ENCODE results near the gene KDM5C. TPM values are rescaled to one million over a fixed set of nuclear protein-coding genes. Genes with fewer than 3 reads are reported as not detected.

KDM5C gene
- total and polyA plus RNA-seq, 9 of the 15 experiments (the other 6 are each of a cell fraction or from before 2014, with no cell fraction given), result 0.62 to 136 (median 52.4) TPM

DNA sequence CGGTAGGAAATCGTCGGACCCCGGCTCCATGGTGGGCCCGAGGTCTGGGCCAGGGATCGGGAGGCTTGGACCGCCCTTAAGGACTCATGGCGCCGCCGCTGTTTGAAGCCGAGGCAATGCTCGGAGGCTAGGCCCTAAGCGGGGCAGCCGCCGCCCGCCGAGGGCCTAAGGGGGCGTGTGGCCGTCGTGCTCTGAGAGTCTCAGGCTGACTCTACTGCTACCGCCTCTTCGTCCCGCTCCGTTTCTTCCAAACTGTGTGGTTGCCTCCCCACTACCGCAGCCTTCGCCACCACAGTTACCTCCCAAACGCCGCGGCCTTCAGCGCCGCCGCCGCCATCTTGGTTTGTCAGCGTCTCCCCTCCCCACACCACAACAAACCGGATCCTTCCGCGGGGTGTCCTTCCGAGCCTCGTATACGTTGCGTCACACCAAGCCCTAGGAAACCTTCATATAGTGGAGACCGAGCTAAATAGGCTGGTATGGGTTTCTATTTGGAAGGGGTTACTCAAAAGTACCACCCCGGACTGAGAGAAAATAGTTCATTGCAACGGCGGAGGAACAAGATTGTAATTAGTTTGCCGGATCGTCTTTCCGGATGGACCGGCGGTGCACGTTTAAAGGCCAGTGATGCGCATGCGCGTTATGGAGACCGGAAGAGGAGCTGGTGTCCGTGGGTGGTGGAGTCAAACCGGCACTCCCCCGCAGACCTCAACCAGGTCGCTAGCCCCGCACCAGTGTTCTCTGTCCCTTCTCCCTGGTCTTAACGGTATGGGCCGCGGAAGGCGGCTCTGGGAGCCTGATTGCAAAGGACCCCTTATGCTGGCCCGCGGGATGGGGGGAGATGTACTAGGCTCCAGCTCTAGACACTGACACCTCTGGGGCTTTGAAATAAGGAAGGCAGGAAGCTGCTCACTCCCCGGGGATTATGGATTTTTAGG, at the start of gene KDM5C (continued):
- TF ChIP-seq, protein P1, sequence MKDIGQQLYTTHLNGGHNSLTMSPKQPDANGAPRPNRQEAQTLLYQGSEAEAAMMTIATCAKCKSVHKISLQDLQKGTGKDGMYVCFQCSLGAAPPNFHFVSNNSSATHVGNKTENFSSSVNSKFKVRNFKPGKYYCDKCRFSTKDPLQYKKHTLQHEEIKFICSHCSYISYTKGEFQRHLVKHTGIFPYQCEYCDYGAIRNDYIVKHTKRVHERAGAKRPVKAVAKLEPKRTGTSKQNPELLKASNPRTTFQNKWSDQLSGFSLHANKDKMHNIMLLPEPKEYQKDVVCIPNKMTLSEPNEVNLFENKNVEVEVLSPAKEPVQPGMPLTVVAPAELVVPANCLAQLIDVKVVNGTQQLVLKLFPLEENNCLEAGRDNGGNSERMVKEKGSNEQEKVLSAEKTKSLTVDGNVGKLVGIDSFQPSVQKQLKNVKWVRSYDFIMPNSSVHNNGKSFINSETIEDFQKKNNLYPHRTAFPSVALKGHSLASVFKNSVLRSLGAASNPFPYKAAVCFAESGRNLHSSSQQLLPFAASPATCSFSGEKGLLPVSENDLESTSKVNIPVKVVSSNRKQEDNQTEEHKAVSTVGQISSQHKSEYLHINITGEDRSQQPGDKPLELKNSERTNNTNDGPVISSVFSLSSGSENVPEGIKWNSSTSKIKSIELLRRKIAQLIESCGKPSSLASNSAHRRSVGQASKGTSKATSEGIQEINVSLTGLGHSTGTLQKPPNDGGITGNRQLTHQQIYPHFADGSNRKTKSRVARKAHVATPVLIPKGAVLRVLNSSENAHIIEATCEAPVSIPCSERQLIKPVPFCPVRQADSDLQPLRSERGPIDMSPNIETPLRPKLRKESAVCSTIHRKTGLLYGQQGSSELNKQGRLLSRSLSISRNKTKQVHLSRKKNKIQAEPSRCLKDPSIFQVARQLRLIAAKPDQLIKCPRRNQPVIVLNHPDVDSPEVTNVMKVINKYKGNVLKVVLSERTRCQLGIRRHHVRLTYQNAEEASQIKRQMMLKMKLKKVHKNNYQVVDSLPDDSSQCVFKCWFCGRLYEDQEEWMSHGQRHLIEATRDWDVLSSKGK (CRISPR knock-in tag; IDR thresholded peaks at IDR 0.05), result no peak
- TF ChIP-seq ARNT (IDR thresholded peaks at IDR 0.05), result peak; percentile 96
- TF ChIP-seq FOSL1 (tag; conservative IDR thresholded peaks at IDR 0.05), result 0 out of 2 replicates have a peak, but pooled peaks have one; percentile 27
- no peak for TF ChIP-seq MYNN (IDR thresholded peaks at IDR 0.05)
- no peak for TF ChIP-seq MYNN (CRISPR knock-in tag; IDR thresholded peaks at IDR 0.05)
- peak; percentile 78; the same call in 1 of the 2 replicates for TF ChIP-seq XRCC5 (IDR thresholded peaks at IDR 0.05; ENCODE audit: low read depth, low read length)
- TF ChIP-seq, protein P2, sequence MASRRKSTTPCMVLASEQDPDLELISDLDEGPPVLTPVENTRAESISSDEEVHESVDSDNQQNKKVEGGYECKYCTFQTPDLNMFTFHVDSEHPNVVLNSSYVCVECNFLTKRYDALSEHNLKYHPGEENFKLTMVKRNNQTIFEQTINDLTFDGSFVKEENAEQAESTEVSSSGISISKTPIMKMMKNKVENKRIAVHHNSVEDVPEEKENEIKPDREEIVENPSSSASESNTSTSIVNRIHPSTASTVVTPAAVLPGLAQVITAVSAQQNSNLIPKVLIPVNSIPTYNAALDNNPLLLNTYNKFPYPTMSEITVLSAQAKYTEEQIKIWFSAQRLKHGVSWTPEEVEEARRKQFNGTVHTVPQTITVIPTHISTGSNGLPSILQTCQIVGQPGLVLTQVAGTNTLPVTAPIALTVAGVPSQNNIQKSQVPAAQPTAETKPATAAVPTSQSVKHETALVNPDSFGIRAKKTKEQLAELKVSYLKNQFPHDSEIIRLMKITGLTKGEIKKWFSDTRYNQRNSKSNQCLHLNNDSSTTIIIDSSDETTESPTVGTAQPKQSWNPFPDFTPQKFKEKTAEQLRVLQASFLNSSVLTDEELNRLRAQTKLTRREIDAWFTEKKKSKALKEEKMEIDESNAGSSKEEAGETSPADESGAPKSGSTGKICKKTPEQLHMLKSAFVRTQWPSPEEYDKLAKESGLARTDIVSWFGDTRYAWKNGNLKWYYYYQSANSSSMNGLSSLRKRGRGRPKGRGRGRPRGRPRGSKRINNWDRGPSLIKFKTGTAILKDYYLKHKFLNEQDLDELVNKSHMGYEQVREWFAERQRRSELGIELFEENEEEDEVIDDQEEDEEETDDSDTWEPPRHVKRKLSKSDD (conservative IDR thresholded peaks at IDR 0.05; ENCODE audit: low read length), result no peak
- TF ChIP-seq CXXC5 (CRISPR knock-in tag; IDR thresholded peaks at IDR 0.05), result peak; percentile 83
- TF ChIP-seq, protein P3, sequence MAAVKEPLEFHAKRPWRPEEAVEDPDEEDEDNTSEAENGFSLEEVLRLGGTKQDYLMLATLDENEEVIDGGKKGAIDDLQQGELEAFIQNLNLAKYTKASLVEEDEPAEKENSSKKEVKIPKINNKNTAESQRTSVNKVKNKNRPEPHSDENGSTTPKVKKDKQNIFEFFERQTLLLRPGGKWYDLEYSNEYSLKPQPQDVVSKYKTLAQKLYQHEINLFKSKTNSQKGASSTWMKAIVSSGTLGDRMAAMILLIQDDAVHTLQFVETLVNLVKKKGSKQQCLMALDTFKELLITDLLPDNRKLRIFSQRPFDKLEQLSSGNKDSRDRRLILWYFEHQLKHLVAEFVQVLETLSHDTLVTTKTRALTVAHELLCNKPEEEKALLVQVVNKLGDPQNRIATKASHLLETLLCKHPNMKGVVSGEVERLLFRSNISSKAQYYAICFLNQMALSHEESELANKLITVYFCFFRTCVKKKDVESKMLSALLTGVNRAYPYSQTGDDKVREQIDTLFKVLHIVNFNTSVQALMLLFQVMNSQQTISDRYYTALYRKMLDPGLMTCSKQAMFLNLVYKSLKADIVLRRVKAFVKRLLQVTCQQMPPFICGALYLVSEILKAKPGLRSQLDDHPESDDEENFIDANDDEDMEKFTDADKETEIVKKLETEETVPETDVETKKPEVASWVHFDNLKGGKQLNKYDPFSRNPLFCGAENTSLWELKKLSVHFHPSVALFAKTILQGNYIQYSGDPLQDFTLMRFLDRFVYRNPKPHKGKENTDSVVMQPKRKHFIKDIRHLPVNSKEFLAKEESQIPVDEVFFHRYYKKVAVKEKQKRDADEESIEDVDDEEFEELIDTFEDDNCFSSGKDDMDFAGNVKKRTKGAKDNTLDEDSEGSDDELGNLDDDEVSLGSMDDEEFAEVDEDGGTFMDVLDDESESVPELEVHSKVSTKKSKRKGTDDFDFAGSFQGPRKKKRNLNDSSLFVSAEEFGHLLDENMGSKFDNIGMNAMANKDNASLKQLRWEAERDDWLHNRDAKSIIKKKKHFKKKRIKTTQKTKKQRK (IDR thresholded peaks at IDR 0.05; ENCODE audit: borderline replicate concordance, low read depth, low read length), result no peak
- no peak for TF ChIP-seq NCOA4 (IDR thresholded peaks at IDR 0.05; ENCODE audit: partially characterized antibody)
- no peak for TF ChIP-seq ZNF695 (CRISPR knock-in tag; IDR thresholded peaks at IDR 0.05)
- 0 out of 2 replicates have a peak, but pooled peaks have one; percentile 45 for TF ChIP-seq THRAP3 (IDR thresholded peaks at IDR 0.05; ENCODE audit: borderline replicate concordance)
- TF ChIP-seq ZNF507 (tag; conservative IDR thresholded peaks at IDR 0.05), result no peak
- no peak for TF ChIP-seq NONO (IDR thresholded peaks at IDR 0.05; ENCODE audit: low read depth in 2 of 2, low read length in 1 of 2)
- no peak for TF ChIP-seq ZNF764 (CRISPR knock-in tag; IDR thresholded peaks at IDR 0.05; ENCODE audit: low read depth)
- no peak; the same call in 1 of the 2 replicates for TF ChIP-seq ZNF41 (CRISPR knock-in tag; conservative IDR thresholded peaks at IDR 0.05)
- TF ChIP-seq GABPB2 (CRISPR knock-in tag; conservative IDR thresholded peaks at IDR 0.05), result no peak
- TF ChIP-seq RBM39 (optimal IDR thresholded peaks at IDR 0.05; ENCODE audit: low read depth, low read length), result no peak
- TF ChIP-seq NCOA6 (IDR thresholded peaks at IDR 0.05), result peak; percentile 28; the same call in 1 of the 2 replicates
